CD4-positive, alpha-beta T cell treated with Interleukin-12 subunit alpha and Interleukin-12 subunit beta, for 1 hour (primary cell): ENCODE data around the gene PRSS33.

Source experiments
- DNase-seq: peaks from one replicate; pipeline ENCODE4 v3.0.0-alpha.2; 2020

The PRSS33 gene

DNA sequence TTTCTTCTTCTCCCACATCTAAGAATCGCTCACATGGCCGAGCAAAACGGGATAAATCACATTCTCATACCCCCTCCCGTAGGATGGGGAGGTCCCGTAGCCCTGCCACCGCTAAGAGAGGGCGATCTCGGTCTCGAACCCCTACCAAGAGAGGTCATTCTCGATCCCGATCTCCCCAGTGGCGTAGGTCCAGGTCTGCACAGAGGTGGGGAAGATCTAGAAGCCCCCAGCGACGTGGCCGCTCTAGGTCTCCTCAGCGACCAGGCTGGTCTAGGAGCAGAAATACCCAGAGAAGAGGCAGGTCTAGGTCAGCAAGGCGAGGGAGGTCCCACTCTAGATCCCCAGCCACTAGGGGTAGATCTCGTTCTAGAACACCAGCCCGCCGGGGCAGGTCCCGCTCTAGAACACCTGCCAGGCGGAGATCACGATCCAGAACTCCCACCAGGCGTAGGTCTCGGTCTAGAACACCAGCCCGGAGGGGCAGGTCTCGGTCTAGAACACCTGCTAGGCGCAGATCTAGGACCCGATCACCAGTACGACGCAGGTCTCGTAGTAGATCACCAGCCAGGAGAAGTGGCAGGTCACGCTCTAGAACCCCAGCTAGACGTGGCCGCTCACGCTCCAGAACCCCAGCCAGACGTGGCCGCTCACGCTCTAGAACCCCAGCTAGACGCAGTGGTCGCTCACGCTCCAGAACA is 25.3 kb downstream of the PRSS33 start:
- no peak for DNase-seq

DNA sequence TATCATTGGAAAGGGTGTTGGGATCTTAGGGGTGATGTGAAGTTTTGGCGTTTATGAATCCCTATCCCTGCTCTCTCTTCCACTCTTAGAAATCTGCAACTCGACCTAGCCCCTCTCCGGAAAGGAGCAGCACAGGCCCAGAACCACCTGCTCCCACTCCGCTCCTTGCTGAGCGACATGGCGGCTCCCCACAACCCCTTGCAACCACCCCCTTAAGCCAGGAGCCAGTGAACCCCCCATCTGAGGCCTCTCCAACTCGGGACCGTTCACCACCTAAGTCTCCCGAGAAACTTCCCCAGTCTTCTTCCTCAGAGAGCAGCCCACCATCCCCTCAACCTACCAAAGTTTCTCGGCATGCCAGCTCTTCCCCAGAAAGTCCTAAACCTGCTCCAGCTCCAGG is 25.9 kb downstream of the PRSS33 start:
- DNase-seq: no peak

GRCh38 chr16:2757344-2757743 is 30.0 kb downstream of the PRSS33 start:
- DNase-seq: no peak

DNA sequence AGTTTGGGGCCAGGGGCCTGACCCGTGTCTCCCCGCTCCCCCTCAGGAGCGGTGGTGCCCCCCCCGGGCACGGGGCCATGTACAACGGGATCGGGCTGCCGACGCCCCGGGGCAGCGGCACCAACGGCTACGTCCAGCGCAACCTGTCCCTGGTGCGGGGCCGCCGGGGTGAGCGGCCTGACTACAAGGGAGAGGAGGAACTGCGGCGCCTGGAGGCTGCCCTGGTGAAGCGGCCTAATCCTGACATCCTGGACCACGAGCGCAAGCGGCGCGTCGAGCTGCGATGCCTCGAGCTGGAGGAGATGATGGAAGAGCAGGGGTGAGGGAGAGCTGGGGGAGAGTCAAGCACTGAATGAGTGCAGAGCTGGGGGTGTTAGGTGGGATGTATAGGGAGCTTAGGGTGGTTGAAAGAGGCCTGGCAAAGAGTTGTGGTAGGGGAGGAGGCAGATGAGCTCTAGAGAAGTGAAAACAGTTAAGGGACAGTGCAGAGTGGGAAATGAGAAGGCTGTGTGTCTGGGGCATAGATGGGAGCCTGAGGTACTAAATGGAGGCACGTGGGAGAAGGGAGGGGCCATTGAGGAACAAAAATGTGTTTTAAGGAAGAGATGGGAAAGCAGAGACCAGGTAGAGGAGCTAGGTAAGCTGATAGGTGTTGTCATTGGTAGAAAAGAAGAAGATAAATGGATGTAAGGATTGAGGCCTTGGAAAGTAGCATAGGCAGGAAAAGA is 30.9 kb downstream of the PRSS33 start:
- no peak for DNase-seq

GRCh38 chr16:2755158-2755557 is 32.2 kb downstream of the PRSS33 start:
- no peak for DNase-seq

- DNase-seq: no peak
Measured at GRCh38 chr16:2753733-2754020, 33.7 kb downstream of the PRSS33 start.

GRCh38 chr16:2752850-2753732 is 34.3 kb downstream of the PRSS33 start:
- DNase-seq: peak; percentile 74

DNA sequence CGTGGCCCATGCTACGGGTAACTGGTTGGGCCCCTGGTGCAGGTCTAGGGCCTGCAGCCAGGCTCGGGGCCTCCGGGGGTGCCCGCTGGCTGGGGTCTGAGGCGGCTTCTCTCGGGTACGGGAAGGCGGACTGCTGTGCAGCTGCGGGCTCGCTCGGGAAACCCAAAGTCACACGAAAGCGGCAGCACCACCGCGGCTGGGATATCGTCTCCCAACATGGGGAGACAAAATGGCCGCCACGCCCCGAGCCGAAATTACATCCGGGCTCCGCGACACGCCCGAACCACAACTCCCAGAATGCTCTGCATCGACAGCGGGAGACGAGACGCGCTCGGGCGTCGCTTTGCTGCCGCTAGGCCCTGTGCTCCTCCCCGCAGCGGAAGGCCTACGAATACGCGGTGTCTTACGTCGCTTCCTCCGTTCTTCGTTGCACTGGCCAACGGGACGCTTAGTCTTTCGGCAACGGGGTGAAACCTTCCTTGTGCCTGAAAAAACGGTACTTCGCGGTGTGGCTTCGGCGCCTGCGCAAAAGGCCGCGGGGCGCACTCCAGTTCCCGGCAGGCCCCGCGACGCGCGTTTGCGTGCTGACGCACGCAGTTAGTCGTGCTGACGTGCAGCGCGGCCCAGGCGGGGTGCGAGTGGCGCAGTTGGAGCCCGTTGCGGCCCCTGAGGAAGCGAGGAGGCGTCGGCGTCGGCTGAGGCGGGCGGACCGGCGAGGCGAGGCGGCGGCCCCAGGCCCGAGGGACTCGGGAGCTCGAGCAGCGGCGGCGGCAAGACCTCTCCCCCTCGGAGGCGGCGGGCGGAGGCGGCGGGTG is 35.1 kb downstream of the PRSS33 start, which contains the start of gene SRRM2:
TSS of gene SRRM2 (plus strand) at position 604 of the 815 bp plus-strand sequence. CDS start 3,727 bp downstream, outside the sequence.
- peak; percentile 96 for DNase-seq

GRCh38 chr16:2751577-2752034 is 35.8 kb downstream of the PRSS33 start:
- no peak for DNase-seq

- DNase-seq: no peak
Measured at GRCh38 chr16:2749936-2750335, 37.4 kb downstream of the PRSS33 start.

GRCh38 chr16:2749476-2749875 is 37.9 kb downstream of the PRSS33 start:
- no peak for DNase-seq

DNA sequence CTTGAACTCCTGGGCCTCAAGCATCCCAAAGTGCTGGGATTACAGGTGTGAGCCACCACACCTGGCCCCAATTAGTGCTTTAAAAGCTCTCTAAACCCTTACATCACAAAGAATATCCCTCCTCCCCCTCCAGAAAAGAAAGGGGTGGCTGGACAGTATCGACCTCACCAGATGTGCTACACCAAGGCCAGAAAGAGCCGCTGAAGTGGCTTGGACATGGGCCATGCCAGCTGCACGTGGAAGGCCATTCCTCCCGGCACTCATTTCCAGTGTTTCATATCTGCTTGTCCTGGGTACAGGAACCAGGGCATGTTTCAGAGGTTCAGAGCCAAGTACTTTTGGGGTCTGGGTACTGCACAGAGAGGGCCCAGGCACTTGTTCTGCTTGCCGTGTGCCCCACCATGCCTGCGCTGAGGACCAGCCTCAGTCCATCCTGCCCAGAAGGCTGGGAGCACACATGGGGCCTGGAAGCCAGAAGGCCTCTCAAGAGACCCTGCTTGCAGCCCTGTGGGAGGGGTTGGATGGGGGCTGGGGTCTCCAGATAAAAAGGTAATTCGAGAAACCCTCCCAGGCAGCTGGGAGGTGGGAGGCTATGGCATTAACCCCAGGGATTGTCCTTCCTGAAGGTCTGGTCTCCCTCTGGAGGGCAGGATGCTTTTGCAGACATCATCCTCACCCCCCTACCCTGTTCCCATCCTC is 38.5 kb downstream of the PRSS33 start:
- no peak for DNase-seq

GRCh38 chr16:2745961-2746360 is 41.4 kb downstream of the PRSS33 start:
- no peak for DNase-seq

- DNase-seq: no peak
Measured at GRCh38 chr16:2745116-2745890, 42.1 kb downstream of the PRSS33 start.

DNA sequence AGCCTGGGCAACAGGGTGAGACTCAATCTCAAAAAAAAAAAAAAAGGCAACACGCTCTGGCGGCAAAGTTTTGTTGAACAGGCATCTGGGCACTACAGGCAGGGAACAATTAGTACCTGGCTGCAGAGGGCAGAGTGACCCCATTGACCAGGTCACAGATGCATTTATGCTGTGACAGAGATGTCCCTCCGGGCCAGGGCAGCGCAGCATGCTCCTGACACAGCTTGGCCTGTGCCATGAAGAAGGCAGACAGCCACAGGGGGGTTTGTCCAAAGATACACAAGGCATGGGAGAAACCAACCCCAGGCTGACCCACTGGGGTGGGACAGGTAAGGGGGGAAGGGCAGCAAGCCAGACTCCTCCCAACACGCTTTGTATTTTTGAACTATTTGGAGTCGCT is 42.6 kb downstream of the PRSS33 start:
- DNase-seq: no peak

DNA sequence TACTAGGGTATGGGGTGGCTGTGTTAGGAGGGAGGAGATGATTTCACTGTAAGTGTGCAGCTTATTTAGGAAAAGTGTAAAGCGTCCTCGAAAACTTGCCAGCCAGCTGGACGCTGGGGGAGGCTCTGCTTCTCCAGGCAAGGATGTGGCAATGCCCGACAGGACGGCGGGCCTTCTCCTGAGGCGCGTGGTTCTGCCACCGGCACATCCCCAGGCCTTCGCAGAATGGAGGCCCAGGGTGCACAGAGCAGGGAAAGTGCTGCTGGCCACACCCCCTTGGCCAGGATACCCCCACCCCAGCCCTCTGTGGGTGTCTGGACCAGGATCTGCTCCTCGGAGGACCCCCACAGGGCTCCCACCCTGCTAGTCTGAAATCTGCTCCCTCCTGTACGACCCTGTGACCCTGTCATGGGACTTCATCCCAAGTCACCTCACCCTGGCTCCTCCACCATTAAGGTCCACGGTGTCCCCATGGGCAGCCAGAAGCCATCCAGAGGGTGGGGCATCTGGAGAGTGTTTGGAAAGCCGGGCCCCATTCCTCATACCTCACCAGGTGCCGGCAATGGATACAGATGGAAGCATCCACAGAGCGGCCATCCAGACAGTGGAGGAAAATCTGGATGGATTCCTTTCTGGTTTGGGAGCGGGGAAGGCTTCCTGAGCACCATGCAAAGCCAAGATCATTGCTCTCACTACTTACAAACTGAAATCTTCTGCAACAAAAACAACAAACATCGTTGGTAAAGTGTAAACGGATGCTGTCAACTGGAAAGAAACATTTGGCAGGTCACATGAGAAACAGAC is 44.2 kb downstream of the PRSS33 start:
- no peak for DNase-seq

GRCh38 chr16:2742323-2743006 is 44.9 kb downstream of the PRSS33 start:
- DNase-seq: no peak

- DNase-seq: no peak
Measured at GRCh38 chr16:2741168-2741567, 46.2 kb downstream of the PRSS33 start.

GRCh38 chr16:2740476-2740875 is 46.9 kb downstream of the PRSS33 start:
- no peak for DNase-seq
